ENCODE results near the gene ELOVL5.

ELOVL5 gene

DNA sequence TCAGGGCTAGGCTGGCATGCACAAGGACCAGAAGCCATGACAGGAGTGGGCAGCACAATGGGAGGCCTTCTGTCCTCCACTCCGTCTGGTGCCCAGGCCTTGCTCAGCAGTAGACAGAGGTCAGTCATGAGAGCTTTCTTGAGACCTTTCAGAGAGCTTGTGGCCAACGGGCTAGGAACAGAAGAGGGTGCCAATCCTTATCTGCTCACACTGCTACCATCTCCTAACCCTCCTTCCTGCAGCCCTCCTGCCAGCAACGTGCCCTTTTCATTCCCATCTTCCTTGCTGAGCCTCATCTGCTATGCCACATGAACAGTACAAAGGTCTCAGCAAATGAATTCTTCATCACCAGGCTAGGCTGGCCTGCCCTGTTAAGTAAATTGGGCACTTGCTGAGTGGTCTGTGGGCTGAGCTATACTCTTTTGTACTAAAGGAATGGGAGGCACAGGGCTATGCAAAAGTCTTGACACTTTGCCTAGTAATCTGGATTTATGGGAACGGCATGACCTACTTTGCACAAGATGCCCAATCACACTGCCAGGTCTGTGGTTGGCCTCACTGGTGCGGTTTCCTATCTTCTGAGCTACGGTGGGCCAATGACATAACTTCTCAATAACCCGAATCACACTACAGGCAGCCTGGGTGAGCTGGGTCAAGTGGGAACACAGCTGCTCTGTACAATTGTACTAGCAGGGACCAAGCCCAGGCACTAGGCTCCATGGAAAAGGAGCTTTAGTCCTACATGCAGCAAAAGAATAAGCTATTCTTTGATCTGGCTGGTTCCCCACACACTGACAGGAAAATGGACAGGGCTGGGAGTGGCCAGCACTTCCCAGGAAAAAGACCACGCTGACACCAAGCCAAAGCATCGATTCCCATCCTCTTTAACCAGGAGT lies 47.8 kb downstream of the ELOVL5 start:
- no peak overlapping the region for H3K4me3 Mint-ChIP-seq
- intact Hi-C loops (cut with micrococcal nuclease) = no loop called here
- H3K27ac Mint-ChIP-seq = peak overlapping the region; percentile 38
- peaks cover 59% of the 10 kb centered on the region for H3K4me1 Mint-ChIP-seq (ENCODE audit: low read depth)
- H3K9me3 Mint-ChIP-seq = no peaks in the 10 kb centered on the region
- no peaks in the 10 kb centered on the region for H3K27me3 Mint-ChIP-seq
- H3K36me3 Mint-ChIP-seq (ENCODE audit: low read depth) = peaks cover 11% of the 10 kb centered on the region

DNA sequence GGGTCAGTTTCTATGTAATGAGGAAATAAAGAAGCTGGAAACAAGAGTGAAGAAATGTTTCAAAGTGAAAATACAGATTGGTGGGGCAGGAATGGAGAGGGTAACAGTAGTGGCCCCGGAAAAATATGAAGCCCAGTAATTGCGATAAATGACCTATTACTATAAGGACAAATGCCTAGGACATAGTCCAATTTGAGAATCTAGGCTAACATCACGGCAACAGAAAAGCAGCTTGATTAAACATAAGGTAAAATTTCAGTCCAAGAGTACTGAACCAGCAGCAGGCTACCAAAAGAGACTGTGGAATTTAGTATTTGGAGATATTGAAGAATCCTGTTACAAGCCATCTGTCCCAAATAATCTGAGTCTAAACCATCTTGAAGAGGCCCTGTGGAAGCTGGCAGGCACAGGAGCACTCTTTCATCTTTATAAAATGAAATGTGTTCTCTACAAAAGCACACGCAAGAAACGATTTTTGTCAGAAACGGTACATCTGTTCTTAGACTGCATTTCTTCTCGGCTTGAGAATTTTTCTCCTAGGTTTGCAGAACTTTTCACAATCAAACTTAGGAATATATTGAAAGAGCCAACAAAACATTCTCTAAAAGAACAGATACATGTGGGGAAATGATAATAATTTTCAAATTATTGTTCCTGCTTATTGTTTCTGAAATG lies 49.3 kb downstream of the ELOVL5 start:
- Mint-ChIP-seq H3K27me3 (no peaks in the 10 kb centered on the region), H3K4me1 (ENCODE audit: low read depth) (peaks cover 61% of the 10 kb centered on the region), H3K4me3 (no peak overlapping the region), H3K27ac (no peak overlapping the region), H3K36me3 (ENCODE audit: low read depth) (peaks cover 5% of the 10 kb centered on the region), H3K9me3 (no peaks in the 10 kb centered on the region)
- intact Hi-C loops (cut with micrococcal nuclease) = loop anchor here (10.0 kb wide), 1 partner anchor 185 kb away; no protein-coding TSS in a partner anchor

DNA sequence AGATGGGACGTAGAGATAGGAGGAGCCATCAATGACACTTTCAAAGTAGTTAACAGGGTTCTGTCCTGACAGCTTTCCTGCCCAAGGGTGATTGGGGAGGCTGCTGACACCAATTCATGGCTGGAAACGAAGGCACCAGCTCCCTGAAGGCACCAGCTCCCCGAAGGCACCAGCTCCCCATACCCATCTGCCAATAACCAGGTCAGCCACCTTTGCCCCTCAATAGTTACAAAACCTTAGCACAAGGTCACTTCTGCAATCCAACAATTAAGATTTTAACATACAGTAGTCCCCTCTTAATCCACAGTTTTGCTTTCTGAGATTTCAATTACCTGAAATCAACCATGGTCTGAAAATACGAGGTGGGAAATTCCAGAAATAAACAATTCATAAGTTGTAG lies 51.7 kb downstream of the ELOVL5 start:
- peaks cover 39% of the 10 kb centered on the region for H3K4me1 Mint-ChIP-seq (ENCODE audit: low read depth)
- H3K27ac Mint-ChIP-seq = no peak overlapping the region
- H3K36me3 Mint-ChIP-seq (ENCODE audit: low read depth) = peaks cover 24% of the 10 kb centered on the region
- no peaks in the 10 kb centered on the region for H3K9me3 Mint-ChIP-seq
- H3K27me3 Mint-ChIP-seq = no peaks in the 10 kb centered on the region
- intact Hi-C loops (cut with micrococcal nuclease) = loop anchor here (10.0 kb wide), 1 partner anchor 188 kb away; no protein-coding TSS in a partner anchor
- H3K4me3 Mint-ChIP-seq = no peak overlapping the region

DNA sequence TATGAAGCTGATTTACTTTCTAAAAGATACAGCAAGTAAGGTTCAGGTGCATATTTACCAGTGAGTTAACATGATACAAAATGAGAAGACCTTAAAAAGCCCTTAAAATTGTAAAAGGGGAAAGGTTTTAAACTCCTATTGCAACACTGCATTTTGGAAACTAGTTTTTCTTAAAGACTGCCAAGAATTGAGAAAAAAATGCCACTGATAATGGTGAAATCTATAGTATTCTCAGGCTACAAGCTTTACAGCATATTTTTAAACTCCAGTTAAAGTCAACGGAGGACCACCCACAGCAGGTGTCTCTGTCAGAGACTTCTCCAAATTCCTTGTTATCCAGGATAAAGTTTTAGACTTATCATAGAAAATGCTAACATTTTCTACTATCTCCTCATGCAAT lies 53.6 kb downstream of the ELOVL5 start:
- peaks cover 41% of the 10 kb centered on the region for H3K36me3 Mint-ChIP-seq (ENCODE audit: low read depth)
- H3K27ac Mint-ChIP-seq = no peak overlapping the region
- H3K9me3 Mint-ChIP-seq = no peaks in the 10 kb centered on the region
- peaks cover 33% of the 10 kb centered on the region for H3K4me1 Mint-ChIP-seq (ENCODE audit: low read depth)
- H3K27me3 Mint-ChIP-seq = no peaks in the 10 kb centered on the region
- intact Hi-C loops (cut with micrococcal nuclease) = loop anchor here (10.0 kb wide), 1 partner anchor 190 kb away; no protein-coding TSS in a partner anchor
- no peak overlapping the region for H3K4me3 Mint-ChIP-seq

DNA sequence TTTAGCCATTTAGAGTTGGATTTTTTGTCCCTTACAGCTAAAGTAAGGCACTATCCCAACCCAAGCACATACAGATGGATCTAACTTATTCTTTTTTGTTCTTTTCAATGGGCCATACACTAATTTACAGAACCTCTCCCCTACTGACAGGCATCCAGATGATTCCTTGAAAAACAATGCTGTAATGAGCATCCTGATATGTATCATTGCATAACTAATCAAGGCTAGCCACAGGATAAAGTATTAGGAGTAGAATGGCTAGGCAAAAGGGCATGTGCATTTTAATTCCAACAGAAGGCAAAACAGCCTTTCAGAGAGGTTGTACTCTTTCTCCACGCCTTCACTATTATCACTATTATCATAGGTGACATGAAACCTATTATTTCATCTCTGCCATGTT lies 54.1 kb downstream of the ELOVL5 start:
- Mint-ChIP-seq H3K9me3 (no peaks in the 10 kb centered on the region), H3K4me1 (ENCODE audit: low read depth) (peaks cover 29% of the 10 kb centered on the region), H3K4me3 (no peak overlapping the region), H3K27ac (no peak overlapping the region), H3K36me3 (ENCODE audit: low read depth) (peaks cover 46% of the 10 kb centered on the region), H3K27me3 (no peaks in the 10 kb centered on the region)
- intact Hi-C loops (cut with micrococcal nuclease) = loop anchor here (10.0 kb wide), 1 partner anchor 190 kb away; no protein-coding TSS in a partner anchor

DNA sequence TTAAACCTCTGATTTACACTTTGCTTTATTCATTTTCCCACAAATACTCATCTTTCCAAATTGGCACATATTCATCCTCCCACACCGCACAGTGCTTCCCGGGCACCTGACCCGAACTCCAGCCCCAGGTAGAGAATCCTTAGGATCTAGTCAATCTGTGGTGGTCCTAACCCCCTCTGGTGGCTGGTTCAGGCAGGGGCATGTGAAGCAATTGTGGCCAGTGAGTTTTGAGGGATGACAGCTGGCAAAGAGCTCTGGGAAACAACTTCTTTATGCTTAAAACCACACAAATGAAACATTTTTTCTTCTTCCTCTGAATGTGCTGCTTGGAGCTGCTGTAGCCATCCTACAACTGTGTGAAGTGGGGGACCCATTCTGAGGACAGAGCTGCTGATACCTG lies 54.7 kb downstream of the ELOVL5 start:
- intact Hi-C loops (cut with micrococcal nuclease) = loop anchor here (10.0 kb wide), 1 partner anchor 191 kb away; no protein-coding TSS in a partner anchor
- no peaks in the 10 kb centered on the region for H3K9me3 Mint-ChIP-seq

DNA sequence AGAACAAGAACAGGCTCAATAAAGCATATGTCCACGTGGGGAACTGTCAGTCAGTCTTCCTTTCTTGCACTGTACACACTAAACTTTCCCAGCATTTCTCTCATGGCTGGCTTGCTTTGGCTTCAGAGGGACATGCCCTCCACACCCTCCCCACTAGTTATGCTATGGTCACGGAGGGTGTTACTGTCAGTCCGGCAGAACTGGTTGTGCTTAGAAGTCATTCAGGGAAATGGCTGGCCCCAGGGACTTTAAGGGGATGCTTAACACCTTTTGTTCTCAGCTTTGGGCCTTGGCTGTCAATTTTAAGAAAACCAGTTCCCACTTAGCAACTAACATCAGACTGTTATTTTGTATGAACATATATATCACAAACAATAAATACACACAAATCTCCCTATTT lies 55.1 kb downstream of the ELOVL5 start:
- intact Hi-C loops (cut with micrococcal nuclease) = loop anchor here (10.0 kb wide), 1 partner anchor 191 kb away; no protein-coding TSS in a partner anchor
- Mint-ChIP-seq H3K27me3 (no peaks in the 10 kb centered on the region), H3K9me3 (no peaks in the 10 kb centered on the region), H3K4me1 (ENCODE audit: low read depth) (peaks cover 22% of the 10 kb centered on the region), H3K36me3 (ENCODE audit: low read depth) (peaks cover 52% of the 10 kb centered on the region), H3K27ac (no peak overlapping the region), H3K4me3 (no peak overlapping the region)

More for the DNA sequence above, 54.7 kb downstream of the ELOVL5 start:
- peaks cover 51% of the 10 kb centered on the region for H3K36me3 Mint-ChIP-seq (ENCODE audit: low read depth)
- no peaks in the 10 kb centered on the region for H3K27me3 Mint-ChIP-seq
- peaks cover 26% of the 10 kb centered on the region for H3K4me1 Mint-ChIP-seq (ENCODE audit: low read depth)
- H3K27ac Mint-ChIP-seq = no peak overlapping the region
- H3K4me3 Mint-ChIP-seq = no peak overlapping the region

DNA sequence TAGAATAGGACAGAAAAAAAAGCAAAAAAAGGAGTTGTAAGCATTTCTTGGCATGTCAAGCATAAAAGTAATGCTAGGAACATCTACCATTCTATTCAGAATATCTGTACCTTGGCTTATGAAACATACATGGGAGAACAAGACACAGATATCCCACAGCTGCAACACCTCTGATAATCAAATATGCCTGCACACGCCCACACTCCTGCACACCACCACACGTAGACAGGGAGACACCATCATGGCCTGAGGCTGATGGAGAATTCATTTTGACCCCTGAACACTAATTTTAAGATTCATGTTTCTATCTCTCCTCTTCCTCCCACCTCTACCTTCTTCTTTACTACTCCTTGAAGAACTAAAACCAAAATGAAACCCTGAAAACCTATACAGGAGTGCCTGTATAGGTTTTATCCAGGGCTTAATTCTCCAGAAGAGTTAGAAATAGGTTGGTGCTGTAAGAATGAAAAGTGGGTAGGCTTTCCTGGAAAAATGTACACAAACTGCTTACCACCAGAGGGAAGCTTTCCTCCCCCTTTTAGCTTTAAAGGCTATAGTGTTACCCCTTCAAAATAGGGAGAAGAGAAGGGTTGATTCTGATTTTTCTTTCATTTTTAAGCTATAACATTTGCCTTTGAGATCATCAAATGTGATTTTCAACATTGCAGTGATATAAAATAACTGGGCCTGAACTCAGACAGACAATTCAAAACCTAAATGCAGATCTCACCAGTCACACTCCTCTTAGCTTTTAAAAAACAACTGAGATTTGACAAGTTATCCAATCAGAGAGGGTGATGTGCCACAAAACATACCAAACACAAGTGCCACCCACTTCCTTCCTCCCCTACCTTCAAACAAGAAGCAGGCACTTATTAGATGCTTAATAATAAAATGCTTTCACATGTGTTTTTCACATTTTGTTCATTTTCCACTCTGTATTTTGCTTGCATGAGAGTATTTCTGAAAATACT lies 57.9 kb downstream of the ELOVL5 start:
- Mint-ChIP-seq H3K36me3 (ENCODE audit: low read depth) (peaks cover 71% of the 10 kb centered on the region), H3K27me3 (no peaks in the 10 kb centered on the region), H3K9me3 (no peaks in the 10 kb centered on the region), H3K4me1 (ENCODE audit: low read depth) (peaks cover 15% of the 10 kb centered on the region), H3K27ac (no peak overlapping the region), H3K4me3 (no peak overlapping the region)
- intact Hi-C loops (cut with micrococcal nuclease) = loop anchor here (10.0 kb wide), 1 partner anchor 194 kb away; no protein-coding TSS in a partner anchor

DNA sequence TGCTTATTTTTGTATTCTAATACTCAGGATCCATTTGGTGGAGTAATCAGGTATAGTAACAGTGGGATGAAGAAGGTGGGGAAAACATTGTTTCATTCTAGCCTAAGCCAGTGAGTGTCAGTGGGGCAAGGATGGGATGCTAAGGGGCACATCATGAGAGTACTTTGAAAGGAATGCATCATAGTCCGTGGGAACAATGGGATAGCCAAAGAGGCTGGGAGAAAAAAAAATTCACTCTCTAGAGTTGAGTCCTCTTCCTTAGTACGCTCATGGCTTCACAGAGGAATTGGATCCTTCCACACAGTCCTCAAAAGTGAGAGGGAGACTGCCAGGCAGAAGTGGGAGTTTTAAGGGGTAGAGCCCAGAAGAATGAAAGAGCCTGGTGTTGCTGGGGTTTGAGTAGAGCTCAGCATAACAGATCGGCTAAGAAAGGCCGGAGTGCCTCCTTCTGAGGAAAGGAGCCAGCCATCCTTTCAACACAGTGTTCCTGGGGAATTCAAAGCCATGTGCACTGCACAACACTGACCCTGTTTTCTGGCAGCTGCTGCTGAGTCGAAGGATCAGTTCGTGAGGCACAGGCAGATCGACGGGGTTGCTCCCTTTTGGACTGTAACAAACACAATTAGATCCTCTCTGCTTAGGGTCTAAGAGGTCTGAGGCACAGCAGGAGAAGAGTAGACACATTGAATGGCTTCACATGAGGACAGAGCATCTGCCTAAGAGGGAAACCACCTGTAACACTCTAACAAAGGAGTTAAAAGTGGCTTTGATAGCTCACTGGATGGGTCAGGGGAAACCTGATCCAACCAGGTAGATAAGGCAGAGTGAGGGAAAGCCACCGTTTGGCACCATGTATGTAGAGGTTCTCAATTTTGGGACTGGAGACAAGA lies 61.2 kb downstream of the ELOVL5 start:
- no peak overlapping the region for H3K27ac Mint-ChIP-seq
- H3K4me1 Mint-ChIP-seq (ENCODE audit: low read depth) = peaks cover 13% of the 10 kb centered on the region
- H3K36me3 Mint-ChIP-seq (ENCODE audit: low read depth) = peaks cover 72% of the 10 kb centered on the region
- intact Hi-C loops (cut with micrococcal nuclease) = no loop called here
- no peak overlapping the region for H3K4me3 Mint-ChIP-seq
- no peaks in the 10 kb centered on the region for H3K27me3 Mint-ChIP-seq
- H3K9me3 Mint-ChIP-seq = no peaks in the 10 kb centered on the region

DNA sequence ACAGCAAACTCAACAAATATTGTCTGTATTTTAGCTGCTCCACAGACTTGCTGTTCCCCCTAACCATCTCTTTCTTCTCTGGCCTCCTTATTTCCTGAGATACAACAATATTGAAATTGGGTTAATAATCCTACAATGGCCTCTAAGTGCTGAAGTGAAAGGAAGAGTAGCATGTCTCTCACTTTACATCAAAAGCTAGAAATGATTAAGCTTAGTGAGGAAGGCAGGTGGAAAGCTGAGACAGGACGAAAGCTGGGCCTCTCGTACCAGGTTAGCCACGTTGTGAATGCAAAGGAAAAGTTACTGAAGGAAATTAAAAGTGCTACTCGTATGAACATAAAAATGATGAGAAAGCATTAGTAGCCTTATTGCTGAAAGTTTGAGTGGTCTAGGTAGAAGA lies 63.8 kb downstream of the ELOVL5 start:
- H3K9me3 Mint-ChIP-seq = no peaks in the 10 kb centered on the region
- H3K27ac Mint-ChIP-seq = no peak overlapping the region
- peaks cover 48% of the 10 kb centered on the region for H3K36me3 Mint-ChIP-seq (ENCODE audit: low read depth)
- H3K4me1 Mint-ChIP-seq (ENCODE audit: low read depth) = peaks cover 25% of the 10 kb centered on the region
- H3K27me3 Mint-ChIP-seq = no peaks in the 10 kb centered on the region
- H3K4me3 Mint-ChIP-seq = no peak overlapping the region
- intact Hi-C loops (cut with micrococcal nuclease) = no loop called here

DNA sequence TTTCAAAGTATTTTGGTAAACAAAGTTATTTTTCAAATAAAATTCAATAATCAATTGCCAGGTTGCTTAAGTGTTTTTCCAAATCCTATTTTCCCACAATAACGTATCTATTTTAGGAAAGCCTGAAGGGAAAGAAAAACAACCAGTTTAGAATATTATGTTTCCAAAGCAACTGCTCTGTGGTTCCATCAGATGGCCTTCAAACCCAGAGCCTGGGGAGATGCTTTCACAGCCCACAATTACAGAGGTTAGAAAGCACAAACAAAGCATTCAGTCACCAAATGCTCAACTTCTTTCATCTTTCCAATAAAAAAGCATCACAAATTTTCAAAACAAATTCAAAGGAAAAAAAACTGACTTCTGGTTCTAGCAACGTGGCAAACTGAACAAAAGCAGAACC lies 66.0 kb downstream of the ELOVL5 start:
- intact Hi-C loops (cut with micrococcal nuclease) = no loop called here
- Mint-ChIP-seq H3K27ac (no peak overlapping the region), H3K9me3 (no peaks in the 10 kb centered on the region), H3K27me3 (no peaks in the 10 kb centered on the region), H3K4me3 (no peak overlapping the region), H3K36me3 (ENCODE audit: low read depth) (peaks cover 51% of the 10 kb centered on the region), H3K4me1 (ENCODE audit: low read depth) (peaks cover 46% of the 10 kb centered on the region)

DNA sequence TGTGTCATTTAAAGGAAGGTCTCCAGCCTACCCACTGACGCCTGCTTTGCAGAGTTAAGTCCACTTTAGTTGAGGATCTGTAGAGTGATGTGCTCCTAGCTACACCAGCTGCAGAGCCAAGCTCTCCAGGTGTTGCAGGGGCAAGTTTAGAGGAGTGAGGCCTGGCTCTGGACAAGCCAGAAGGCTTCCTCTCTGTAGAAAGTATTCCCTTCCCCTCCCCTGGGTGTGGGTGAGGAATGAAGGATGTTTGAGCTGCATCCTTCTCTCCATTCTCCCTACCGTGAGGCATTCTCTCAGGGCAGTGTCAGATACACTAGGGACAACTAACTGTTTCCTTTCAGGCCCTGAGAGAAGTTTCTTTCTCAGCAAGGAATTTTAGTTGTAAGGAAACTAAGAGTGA lies 66.5 kb downstream of the ELOVL5 start:
- no peak overlapping the region for H3K27ac Mint-ChIP-seq
- no peak overlapping the region for H3K4me3 Mint-ChIP-seq
- no peaks in the 10 kb centered on the region for H3K27me3 Mint-ChIP-seq
- H3K4me1 Mint-ChIP-seq (ENCODE audit: low read depth) = peaks cover 46% of the 10 kb centered on the region
- no peaks in the 10 kb centered on the region for H3K9me3 Mint-ChIP-seq
- intact Hi-C loops (cut with micrococcal nuclease) = no loop called here
- peaks cover 51% of the 10 kb centered on the region for H3K36me3 Mint-ChIP-seq (ENCODE audit: low read depth)
